NCI-H1048 (cell line): ENCODE data around the gene BCL6.

ENCODE experiments used
- DNase-seq: peaks from one replicate; lab custom pipeline; 2025; lab: John Stamatoyannopoulos, UW

The BCL6 gene

GRCh38 chr3:187738331-187739093, 6.8 kb downstream of the BCL6 start:
- peak; percentile 53 for DNase-seq

GRCh38 chr3:187738071-187738330, 7.3 kb downstream of the BCL6 start:
- DNase-seq, result no peak

GRCh38 chr3:187737368-187738070, 7.7 kb downstream of the BCL6 start:
- no peak for DNase-seq

GRCh38 chr3:187737006-187737367, 8.3 kb downstream of the BCL6 start:
- DNase-seq, result no peak

GRCh38 chr3:187736418-187736871, 8.8 kb downstream of the BCL6 start:
- DNase-seq, result no peak

GRCh38 chr3:187735837-187736236, 9.4 kb downstream of the BCL6 start:
- DNase-seq, result no peak

GRCh38 chr3:187735383-187735782, 9.9 kb downstream of the BCL6 start:
- DNase-seq, result no peak

GRCh38 chr3:187734841-187735240, 10.4 kb downstream of the BCL6 start:
- DNase-seq, result no peak

GRCh38 chr3:187733371-187733770, 11.9 kb downstream of the BCL6 start:
- DNase-seq, result no peak

- DNase-seq, result no peak
These were observed 15.7 kb downstream of the BCL6 start for GRCh38 chr3:187729598-187729997.

GRCh38 chr3:187728940-187729583, 16.2 kb downstream of the BCL6 start:
- DNase-seq, result no peak

- DNase-seq, result no peak
These were observed 17.0 kb downstream of the BCL6 start for GRCh38 chr3:187728248-187728647.

- DNase-seq, result no peak
These were observed 18.7 kb downstream of the BCL6 start for GRCh38 chr3:187726564-187726963.

- DNase-seq, result no peak
These were observed 19.5 kb downstream of the BCL6 start for GRCh38 chr3:187725653-187726370.

- no peak for DNase-seq
These were observed 20.0 kb downstream of the BCL6 start for GRCh38 chr3:187725224-187725623.

- DNase-seq, result no peak
These were observed 23.1 kb downstream of the BCL6 start for GRCh38 chr3:187722206-187722612.

- no peak for DNase-seq
These were observed 24.2 kb downstream of the BCL6 start for GRCh38 chr3:187721055-187721454.

- DNase-seq, result no peak
These were observed 25.0 kb downstream of the BCL6 start for GRCh38 chr3:187720337-187720670.

GRCh38 chr3:187719628-187720336, 25.5 kb downstream of the BCL6 start:
- no peak for DNase-seq

GRCh38 chr3:187718802-187719201, 26.5 kb downstream of the BCL6 start:
- DNase-seq, result no peak

- no peak for DNase-seq
These were observed 27.7 kb downstream of the BCL6 start for GRCh38 chr3:187717572-187717971.

- DNase-seq, result peak; percentile 46
These were observed 30.8 kb downstream of the BCL6 start for GRCh38 chr3:187714404-187714979.
